Panc1 (cell line): ENCODE results near the gene TLCD2. TPM values are rescaled to one million over a fixed set of nuclear protein-coding genes. Genes with fewer than 3 reads are reported as not detected.
"Not testable (repeated sequence)": the region's sequence is repeated elsewhere in the genome, so short reads cannot be mapped to it uniquely, and the experiment has no call there.

ENCODE experiments used
- ATAC-seq: fragments of 200-7000 bp; cut with Tn5 transposase; 2 replicates; pipeline ENCODE4 v1.9.1; 2020; ENCODE audit warnings: mild to moderate bottlenecking, moderate library complexity
- BruUV-seq: library from RNA; stranded (reverse); fragments of 400-500 nt; replicated peaks from 2 replicates; lab custom pipeline; 2021; lab: Mats Ljungman, UMichigan
- CTCF ChIA-PET: fragments of 300-600 bp; sonication (Branson Sonifier 250); formaldehyde crosslinking; loops from one replicate; lab custom pipeline; 2022; ENCODE audit warnings: antibody characterized with exemption; lab: Charles Lee
- POLR2A ChIA-PET: fragments of 300-600 bp; sonication (Branson Sonifier 250); formaldehyde crosslinking; loops from one replicate; lab custom pipeline; 2022; ENCODE audit warnings: antibody characterized with exemption; lab: Charles Lee
- DNase-seq: peaks from one replicate; pipeline ENCODE4 v3.0.0-alpha.2; 2010; ENCODE audit warnings: low read depth, low spot score
- H3K27ac ChIP-seq: 2 replicates; pipeline ENCODE4 v1.5.1; 2011; ENCODE audit warnings: mild to moderate bottlenecking, low read length, inconsistent platforms
- H3K27me3 ChIP-seq: fragments of 200-500 bp; sonication (Bioruptor generic); 2 replicates; pipeline ENCODE4 v1.6.0; 2014; ENCODE audit warnings: low read length, inconsistent platforms; ENCODE audit not compliant: control insufficient read depth, insufficient read depth
- H3K36me3 ChIP-seq: fragments of 200-500 bp; sonication (Bioruptor generic); 2 replicates; pipeline ENCODE4 v1.5.1; 2014; ENCODE audit warnings: inconsistent platforms, mild to moderate bottlenecking, low read length, moderate library complexity; ENCODE audit not compliant: control insufficient read depth, insufficient read depth
- H3K4me1 ChIP-seq: 2 replicates; pipeline ENCODE4 v1.5.1; 2011; ENCODE audit warnings: inconsistent platforms, mild to moderate bottlenecking, low read length, moderate library complexity; ENCODE audit not compliant: control insufficient read depth, insufficient read depth
- H3K4me3 ChIP-seq, 2 experiments: 2 replicates each; pipeline ENCODE4 v1.5.1; 2011 to 2012; ENCODE audit warnings: low read depth in 2 of 2, low read length in 2 of 2, mild to moderate bottlenecking in 2 of 2, inconsistent platforms in 1 of 2, moderate library complexity in 1 of 2
- H3K9me3 ChIP-seq: fragments of 200-500 bp; sonication (Bioruptor generic); 2 replicates; pipeline ENCODE4 v1.5.1; 2014; ENCODE audit warnings: low read depth, mild to moderate bottlenecking, inconsistent platforms, low read length, moderate library complexity; ENCODE audit not compliant: control insufficient read depth, insufficient read depth
- POLR2AphosphoS5 ChIP-seq: IDR thresholded peaks from 2 replicates; pipeline ENCODE4 v1.6.1; 2012; ENCODE audit warnings: mild to moderate bottlenecking, low read depth, low read length, moderate library complexity
- SIN3A ChIP-seq: IDR thresholded peaks from 2 replicates; pipeline ENCODE4 v1.6.1; 2012; ENCODE audit warnings: low read depth, mild to moderate bottlenecking, low read length, moderate library complexity, borderline replicate concordance; ENCODE audit not compliant: insufficient read depth
- TCF7L2 ChIP-seq: IDR thresholded peaks from 2 replicates; pipeline ENCODE4 v1.6.1; 2011; ENCODE audit warnings: mild to moderate bottlenecking, low read depth, low read length, inconsistent platforms
- in situ Hi-C: cut with HindIII; loops from 2 replicates; pipeline ENCODE4 v1.10.0; 2016; ENCODE audit warnings: low sequenced_read_pairs, low pct_unique_long_range_greater_than_20kb
- intact Hi-C: fragments of 100-400 bp; cut with micrococcal nuclease; formaldehyde crosslinking; loops from one replicate; pipeline ENCODE4 v1.10.0; 2022; ENCODE audit not compliant: unreplicated experiment
- total RNA-seq: library from RNA; stranded (reverse); gene quantifications from one replicate; pipeline ENCODE4 v1.2.1, GENCODE V29; 2021; ENCODE audit not compliant: unreplicated experiment
- TF ChIP-seq, protein P1 (sequence below): fragments of 450-650 bp; IDR thresholded peaks from 2 replicates; pipeline ENCODE4 v1.5.1; 2017; ENCODE audit warnings: mild to moderate bottlenecking
- TF ChIP-seq, protein P2 (sequence below), 2 experiments: IDR thresholded peaks; 2 replicates each; pipeline ENCODE4 v1.6.1; 2011 to 2012; ENCODE audit warnings: low read depth in 2 of 2, control low read depth in 1 of 2, low read length in 1 of 2, mild to moderate bottlenecking in 1 of 2, moderate library complexity in 1 of 2; ENCODE audit not compliant: insufficient read depth in 1 of 2

Gene TLCD2
- total RNA-seq, 1 experiment from 2014 or later: 7.0 TPM

DNA sequence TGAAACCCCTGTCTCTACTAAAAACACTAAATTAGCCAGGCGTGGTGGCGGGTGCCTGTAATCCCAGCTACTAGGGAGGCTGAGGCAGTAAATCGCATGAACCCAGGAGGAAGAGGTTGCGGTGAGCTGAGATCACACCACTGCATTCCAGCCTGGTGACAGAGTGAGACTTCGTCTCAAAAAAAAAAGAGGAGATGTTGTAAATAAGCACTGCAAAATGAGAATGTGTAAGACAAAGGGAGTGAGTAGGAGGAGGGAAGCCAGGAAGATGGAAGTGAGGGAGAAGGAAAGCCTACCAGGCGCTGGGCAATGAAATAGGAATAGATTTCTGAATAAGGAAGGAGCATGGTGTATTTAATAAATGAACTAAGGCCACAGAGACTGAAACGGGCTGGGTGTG is 16.8 kb downstream of the TLCD2 start:
- TF ChIP-seq, protein P1, sequence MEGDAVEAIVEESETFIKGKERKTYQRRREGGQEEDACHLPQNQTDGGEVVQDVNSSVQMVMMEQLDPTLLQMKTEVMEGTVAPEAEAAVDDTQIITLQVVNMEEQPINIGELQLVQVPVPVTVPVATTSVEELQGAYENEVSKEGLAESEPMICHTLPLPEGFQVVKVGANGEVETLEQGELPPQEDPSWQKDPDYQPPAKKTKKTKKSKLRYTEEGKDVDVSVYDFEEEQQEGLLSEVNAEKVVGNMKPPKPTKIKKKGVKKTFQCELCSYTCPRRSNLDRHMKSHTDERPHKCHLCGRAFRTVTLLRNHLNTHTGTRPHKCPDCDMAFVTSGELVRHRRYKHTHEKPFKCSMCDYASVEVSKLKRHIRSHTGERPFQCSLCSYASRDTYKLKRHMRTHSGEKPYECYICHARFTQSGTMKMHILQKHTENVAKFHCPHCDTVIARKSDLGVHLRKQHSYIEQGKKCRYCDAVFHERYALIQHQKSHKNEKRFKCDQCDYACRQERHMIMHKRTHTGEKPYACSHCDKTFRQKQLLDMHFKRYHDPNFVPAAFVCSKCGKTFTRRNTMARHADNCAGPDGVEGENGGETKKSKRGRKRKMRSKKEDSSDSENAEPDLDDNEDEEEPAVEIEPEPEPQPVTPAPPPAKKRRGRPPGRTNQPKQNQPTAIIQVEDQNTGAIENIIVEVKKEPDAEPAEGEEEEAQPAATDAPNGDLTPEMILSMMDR: no peak
- TF ChIP-seq TCF7L2 (no peak), POLR2AphosphoS5 (no peak), SIN3A (no peak)
- TF ChIP-seq, protein P2, sequence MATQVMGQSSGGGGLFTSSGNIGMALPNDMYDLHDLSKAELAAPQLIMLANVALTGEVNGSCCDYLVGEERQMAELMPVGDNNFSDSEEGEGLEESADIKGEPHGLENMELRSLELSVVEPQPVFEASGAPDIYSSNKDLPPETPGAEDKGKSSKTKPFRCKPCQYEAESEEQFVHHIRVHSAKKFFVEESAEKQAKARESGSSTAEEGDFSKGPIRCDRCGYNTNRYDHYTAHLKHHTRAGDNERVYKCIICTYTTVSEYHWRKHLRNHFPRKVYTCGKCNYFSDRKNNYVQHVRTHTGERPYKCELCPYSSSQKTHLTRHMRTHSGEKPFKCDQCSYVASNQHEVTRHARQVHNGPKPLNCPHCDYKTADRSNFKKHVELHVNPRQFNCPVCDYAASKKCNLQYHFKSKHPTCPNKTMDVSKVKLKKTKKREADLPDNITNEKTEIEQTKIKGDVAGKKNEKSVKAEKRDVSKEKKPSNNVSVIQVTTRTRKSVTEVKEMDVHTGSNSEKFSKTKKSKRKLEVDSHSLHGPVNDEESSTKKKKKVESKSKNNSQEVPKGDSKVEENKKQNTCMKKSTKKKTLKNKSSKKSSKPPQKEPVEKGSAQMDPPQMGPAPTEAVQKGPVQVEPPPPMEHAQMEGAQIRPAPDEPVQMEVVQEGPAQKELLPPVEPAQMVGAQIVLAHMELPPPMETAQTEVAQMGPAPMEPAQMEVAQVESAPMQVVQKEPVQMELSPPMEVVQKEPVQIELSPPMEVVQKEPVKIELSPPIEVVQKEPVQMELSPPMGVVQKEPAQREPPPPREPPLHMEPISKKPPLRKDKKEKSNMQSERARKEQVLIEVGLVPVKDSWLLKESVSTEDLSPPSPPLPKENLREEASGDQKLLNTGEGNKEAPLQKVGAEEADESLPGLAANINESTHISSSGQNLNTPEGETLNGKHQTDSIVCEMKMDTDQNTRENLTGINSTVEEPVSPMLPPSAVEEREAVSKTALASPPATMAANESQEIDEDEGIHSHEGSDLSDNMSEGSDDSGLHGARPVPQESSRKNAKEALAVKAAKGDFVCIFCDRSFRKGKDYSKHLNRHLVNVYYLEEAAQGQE (IDR thresholded peaks at IDR 0.05; ENCODE audit: insufficient read depth in 1 of 2, low read depth in 2 of 2, low read length in 1 of 2): no peak
- Histone ChIP-seq H3K4me3 (no peak overlapping the region), H3K9me3 (no peaks in the 10 kb centered on the region), H3K36me3 (no peaks in the 10 kb centered on the region), H3K4me1 (no peaks in the 10 kb centered on the region), H3K27me3 (no peaks in the 10 kb centered on the region), H3K27ac (no peak overlapping the region)
- intact Hi-C loops (no loop called here), in situ Hi-C loops (no loop called here)
- POLR2A ChIA-PET: no interaction called here
- BruUV-seq: no TSS peak
- CTCF ChIA-PET: no interaction called here
- ATAC-seq: no peak
- no peak for DNase-seq

DNA sequence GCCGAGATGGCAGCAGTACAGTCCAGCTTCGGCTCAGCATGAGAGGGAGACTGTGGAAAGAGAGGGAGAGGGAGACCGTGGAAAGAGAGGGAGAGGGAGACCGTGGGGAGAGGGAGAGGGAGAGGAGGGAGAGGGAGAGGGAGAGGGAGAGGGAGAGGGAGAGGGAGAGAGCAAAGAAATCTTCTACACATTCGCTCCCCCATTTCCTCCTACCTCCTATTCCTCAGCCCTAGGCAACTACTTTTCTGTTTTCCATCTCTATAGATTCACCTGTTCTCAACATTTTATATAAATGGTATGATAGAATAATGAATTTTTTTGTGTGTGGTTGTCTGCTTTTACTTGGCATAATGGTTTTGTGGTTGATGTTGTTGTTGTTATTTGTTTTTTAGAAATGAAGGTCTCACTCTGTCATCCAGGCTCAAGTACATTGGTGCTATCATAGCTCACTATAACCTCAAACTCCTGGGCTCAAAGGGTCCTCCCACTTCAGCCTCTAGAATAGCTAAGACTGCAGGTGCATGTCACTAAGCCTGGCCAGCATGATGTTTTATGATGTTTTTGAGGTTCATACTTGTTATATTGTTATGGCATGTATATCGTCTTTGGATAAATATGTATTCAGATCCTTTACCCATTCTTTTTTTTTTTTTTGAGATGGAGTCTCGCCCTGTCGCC is 19.5 kb downstream of the TLCD2 start:
- Histone ChIP-seq H3K4me1 (no peaks in the 10 kb centered on the region), H3K9me3 (no peaks in the 10 kb centered on the region), H3K4me3 (no peak overlapping the region), H3K36me3 (no peaks in the 10 kb centered on the region), H3K27me3 (no peaks in the 10 kb centered on the region), H3K27ac (no peak overlapping the region)
- POLR2A ChIA-PET: no interaction called here
- CTCF ChIA-PET: interaction anchor here (1.0 kb wide), 1 partner anchor 8 kb away, joined by 3 read pairs; no protein-coding TSS in a partner anchor
- DNase-seq (no peak), ATAC-seq (no peak)
- intact Hi-C loops (no loop called here), in situ Hi-C loops (no loop called here)
- TF ChIP-seq SIN3A (no peak), POLR2AphosphoS5 (no peak), TCF7L2 (no peak)
- TF ChIP-seq, protein P2 (IDR thresholded peaks at IDR 0.05; ENCODE audit: insufficient read depth in 1 of 2, low read depth in 2 of 2, low read length in 1 of 2): no peak
- TF ChIP-seq, protein P1: no peak
- BruUV-seq: no TSS peak

DNA sequence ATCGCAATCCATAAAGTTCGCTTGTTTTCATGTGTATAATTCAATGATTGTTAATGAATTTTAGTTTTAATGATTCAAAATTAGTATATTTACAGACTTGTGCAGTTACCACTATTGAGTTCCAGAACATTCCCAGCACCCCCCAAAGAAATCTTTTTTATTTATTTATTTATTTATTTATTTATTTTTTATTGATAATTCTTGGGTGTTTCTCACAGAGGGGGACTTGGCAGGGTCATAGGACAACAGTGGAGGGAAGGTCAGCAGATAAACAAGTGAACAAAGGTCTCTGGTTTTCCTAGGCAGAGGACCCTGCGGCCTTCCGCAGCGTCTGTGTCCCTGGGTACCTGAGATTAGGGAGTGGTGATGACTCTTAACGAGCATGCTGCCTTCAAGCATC is 21.8 kb downstream of the TLCD2 start:
- CTCF ChIA-PET, ATAC-seq, intact Hi-C loops, in situ Hi-C loops, H3K27me3 ChIP-seq, H3K27ac ChIP-seq, H3K4me3 ChIP-seq, BruUV-seq, H3K9me3 ChIP-seq, H3K36me3 ChIP-seq, H3K4me1 ChIP-seq, POLR2A ChIA-PET, DNase-seq: not testable (repeated sequence)
